MM.1S (cell line): ENCODE data around the gene LUC7L.

Experiments used
- DNase-seq: peaks from one replicate; pipeline ENCODE4 v3.0.0-alpha.2; 2015
- H2AFZ ChIP-seq: fragments of 300-600 bp; sonication (generic); 2 replicates; pipeline ENCODE4 v1.6.0; 2016; ENCODE audit warnings: antibody characterized with exemption, low read length
- H3F3A ChIP-seq: fragments of 300-600 bp; sonication (generic); 2 replicates; pipeline ENCODE4 v1.6.1; 2016; ENCODE audit warnings: mild to moderate bottlenecking, antibody characterized with exemption, low read length, moderate library complexity, mixed read lengths; ENCODE audit not compliant: insufficient read depth
- H3K27ac ChIP-seq: fragments of 300-600 bp; sonication (generic); 2 replicates; pipeline ENCODE4 v1.5.1; 2016; ENCODE audit warnings: mild to moderate bottlenecking, low read length
- H3K27me3 ChIP-seq: fragments of 300-600 bp; sonication (generic); replicated peaks from 2 replicates; pipeline ENCODE4 v1.6.0; 2016; ENCODE audit warnings: low read length; ENCODE audit not compliant: insufficient read depth
- H3K36me3 ChIP-seq: fragments of 300-600 bp; sonication (generic); replicated peaks from 2 replicates; pipeline ENCODE4 v1.6.1; 2016; ENCODE audit warnings: mild to moderate bottlenecking, low read length, mixed read lengths; ENCODE audit not compliant: insufficient read depth
- H3K4me1 ChIP-seq: fragments of 300-600 bp; sonication (generic); 2 replicates; pipeline ENCODE4 v1.6.1; 2016; ENCODE audit warnings: low read length, mixed read lengths
- H3K4me2 ChIP-seq: fragments of 300-600 bp; sonication (generic); 2 replicates; pipeline ENCODE4 v1.6.0; 2016; ENCODE audit warnings: low read depth, low read length
- H3K4me3 ChIP-seq: fragments of 300-600 bp; sonication (generic); 2 replicates; pipeline ENCODE4 v1.5.1; 2016; ENCODE audit warnings: low read length, mixed read lengths
- H3K79me2 ChIP-seq: fragments of 300-600 bp; sonication (generic); 2 replicates; pipeline ENCODE4 v1.6.1; 2016; ENCODE audit warnings: mixed run types, low read length, mixed read lengths
- H3K9ac ChIP-seq: fragments of 300-600 bp; sonication (generic); 2 replicates; pipeline ENCODE4 v1.6.1; 2016; ENCODE audit warnings: low read length, mixed read lengths
- H3K9me2 ChIP-seq: fragments of 300-600 bp; sonication (generic); replicated peaks from 2 replicates; pipeline ENCODE4 v1.6.1; 2016; ENCODE audit warnings: mild to moderate bottlenecking, low read length, mixed read lengths; ENCODE audit not compliant: insufficient read depth
- H3K9me3 ChIP-seq: fragments of 300-600 bp; sonication (generic); replicated peaks from 2 replicates; pipeline ENCODE4 v1.6.1; 2016; ENCODE audit warnings: mild to moderate bottlenecking, low read length, mixed read lengths; ENCODE audit not compliant: insufficient read depth
- H4K20me1 ChIP-seq: fragments of 300-600 bp; sonication (generic); 2 replicates; pipeline ENCODE4 v1.6.1; 2016; ENCODE audit warnings: mild to moderate bottlenecking, low read length, moderate library complexity, mixed read lengths; ENCODE audit not compliant: insufficient read depth
- CTCF ChIP-seq: fragments of 300-600 bp; sonication (generic); IDR thresholded peaks from 2 replicates; pipeline ENCODE4 v1.5.1; 2016; ENCODE audit warnings: antibody characterized with exemption, low read length, mixed read lengths
- EZH2 ChIP-seq: fragments of 300-600 bp; sonication (generic); optimal IDR thresholded peaks from 2 replicates; pipeline ENCODE3; 2017; ENCODE audit warnings: low read depth, mild to moderate bottlenecking, antibody characterized with exemption, low read length, mixed read lengths
- EZH2phosphoT487 ChIP-seq: fragments of 300-600 bp; sonication (generic); IDR thresholded peaks from 2 replicates; pipeline ENCODE4 v1.6.1; 2018; ENCODE audit warnings: antibody characterized with exemption, low read length

The LUC7L gene

GRCh38 chr16:193441-193840, 35.8 kb downstream of the LUC7L start:
- Histone ChIP-seq H3K4me2 (no peak overlapping the region), H4K20me1 (no peaks in the 10 kb centered on the region), H3K79me2 (peaks cover 3% of the 10 kb centered on the region; the same call in 1 of the 2 replicates), H3K27me3 (no peaks in the 10 kb centered on the region), H3K4me1 (no peaks in the 10 kb centered on the region), H3F3A (no peaks in the 10 kb centered on the region), H3K4me3 (no peak overlapping the region), H3K27ac (no peak overlapping the region), H3K9ac (no peak overlapping the region), H2AFZ (no peak overlapping the region), H3K36me3 (no peaks in the 10 kb centered on the region), H3K9me3 (no peaks in the 10 kb centered on the region), H3K9me2 (no peaks in the 10 kb centered on the region)
- no peak for TF ChIP-seq CTCF
- no peak for TF ChIP-seq EZH2phosphoT487
- TF ChIP-seq EZH2: no peak
- no peak for DNase-seq

GRCh38 chr16:192686-193085, 36.6 kb downstream of the LUC7L start:
- TF ChIP-seq EZH2phosphoT487 (no peak), EZH2 (no peak), CTCF (no peak)
- H2AFZ ChIP-seq: no peak overlapping the region
- no peaks in the 10 kb centered on the region for H3K79me2 ChIP-seq
- H3K9me2 ChIP-seq: no peaks in the 10 kb centered on the region
- H3K9me3 ChIP-seq: no peaks in the 10 kb centered on the region
- H3K27ac ChIP-seq: no peak overlapping the region
- no peaks in the 10 kb centered on the region for H3K36me3 ChIP-seq
- no peaks in the 10 kb centered on the region for H4K20me1 ChIP-seq
- H3F3A ChIP-seq: no peaks in the 10 kb centered on the region
- H3K4me2 ChIP-seq: no peak overlapping the region
- no peaks in the 10 kb centered on the region for H3K4me1 ChIP-seq
- no peak for DNase-seq
- H3K27me3 ChIP-seq: no peaks in the 10 kb centered on the region
- H3K4me3 ChIP-seq: no peak overlapping the region
- H3K9ac ChIP-seq: no peak overlapping the region

- Histone ChIP-seq H3K36me3 (no peaks in the 10 kb centered on the region), H3K9ac (no peak overlapping the region)
- no peak for DNase-seq
These were observed 37.4 kb downstream of the LUC7L start for GRCh38 chr16:191831-192230.

More at GRCh38 chr16:191831-192230, 37.4 kb downstream of the LUC7L start:
- H3K4me3 ChIP-seq: no peak overlapping the region
- TF ChIP-seq CTCF (no peak), EZH2 (no peak), EZH2phosphoT487 (no peak)
- H3K27ac ChIP-seq: no peak overlapping the region
- no peak overlapping the region for H2AFZ ChIP-seq
- H3F3A ChIP-seq: no peaks in the 10 kb centered on the region
- no peak overlapping the region for H3K4me2 ChIP-seq
- no peaks in the 10 kb centered on the region for H3K9me2 ChIP-seq
- no peaks in the 10 kb centered on the region for H4K20me1 ChIP-seq
- H3K4me1 ChIP-seq: no peaks in the 10 kb centered on the region
- H3K79me2 ChIP-seq: no peaks in the 10 kb centered on the region
- H3K27me3 ChIP-seq: no peaks in the 10 kb centered on the region
- H3K9me3 ChIP-seq: no peaks in the 10 kb centered on the region
